DMS153 treated with DMSO at 0.1 percent for 48 hours (cell line): ENCODE data around the gene SEMA3F.
A peak's percentile ranks its signal among the peaks of the same experiment; 100 is the strongest.

Source experiments
- DNase-seq: peaks from one replicate; lab custom pipeline; 2025; ENCODE audit not compliant: unreplicated experiment; lab: John Stamatoyannopoulos, UW

Gene SEMA3F

DNA sequence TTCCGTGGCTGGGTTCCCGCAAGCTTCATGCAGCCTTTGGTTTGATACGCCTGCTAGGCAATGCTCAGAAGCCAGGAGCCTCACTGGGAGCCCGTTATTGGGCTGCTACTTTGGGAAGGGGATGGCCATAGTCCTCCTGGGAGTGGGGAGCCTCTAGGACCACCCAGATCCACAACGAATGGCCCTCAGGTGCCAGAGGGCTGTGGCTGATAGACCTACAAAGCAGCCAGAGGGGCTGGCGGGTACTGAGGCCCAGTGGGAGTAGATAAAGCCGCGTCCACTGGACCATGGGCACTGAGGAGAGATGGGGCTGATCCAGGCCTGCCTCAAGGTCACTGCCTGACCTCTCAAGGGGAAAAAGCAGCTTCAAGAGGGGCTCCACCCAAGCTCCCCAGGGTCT lies 37.0 kb downstream of the SEMA3F start:
- DNase-seq: no peak

DNA sequence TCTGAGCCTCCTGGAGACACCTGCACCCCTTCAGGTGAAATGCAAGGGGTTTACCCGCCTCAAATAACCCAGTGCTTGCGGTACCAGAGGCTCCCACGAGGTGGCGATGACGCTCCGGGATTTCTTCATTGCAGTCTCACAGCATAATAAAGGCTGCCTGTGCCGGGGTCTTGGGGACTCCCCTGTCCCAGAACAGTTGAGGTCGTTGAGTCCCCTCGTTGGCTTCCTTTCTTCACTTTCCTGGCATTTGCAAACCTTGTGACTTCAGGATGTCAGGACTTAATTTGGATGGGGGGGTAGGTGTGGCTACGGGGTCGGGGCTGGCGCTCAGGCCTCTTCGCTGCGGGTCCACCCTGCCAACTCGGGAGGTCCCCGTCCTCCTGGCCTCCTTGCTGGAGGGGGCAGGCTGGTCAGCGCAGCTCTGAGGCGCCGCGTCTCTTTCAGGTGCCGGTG lies 37.6 kb downstream of the SEMA3F start:
- peak; percentile 5 for DNase-seq

DNA sequence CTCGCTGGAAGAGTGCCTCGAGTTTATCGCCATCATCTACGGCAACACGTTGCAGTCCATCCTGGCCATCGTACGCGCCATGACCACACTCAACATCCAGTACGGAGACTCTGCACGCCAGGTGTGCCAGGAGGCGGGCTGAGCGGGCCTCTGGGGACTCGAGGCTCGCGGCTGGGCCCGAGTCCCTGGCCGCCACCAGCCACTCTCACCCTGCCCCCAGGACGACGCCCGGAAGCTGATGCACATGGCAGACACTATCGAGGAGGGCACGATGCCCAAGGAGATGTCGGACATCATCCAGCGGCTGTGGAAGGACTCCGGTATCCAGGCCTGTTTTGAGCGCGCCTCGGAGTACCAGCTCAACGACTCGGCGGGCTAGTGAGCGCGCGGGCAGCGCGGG lies 38.2 kb downstream of the SEMA3F start:
- no peak for DNase-seq

DNA sequence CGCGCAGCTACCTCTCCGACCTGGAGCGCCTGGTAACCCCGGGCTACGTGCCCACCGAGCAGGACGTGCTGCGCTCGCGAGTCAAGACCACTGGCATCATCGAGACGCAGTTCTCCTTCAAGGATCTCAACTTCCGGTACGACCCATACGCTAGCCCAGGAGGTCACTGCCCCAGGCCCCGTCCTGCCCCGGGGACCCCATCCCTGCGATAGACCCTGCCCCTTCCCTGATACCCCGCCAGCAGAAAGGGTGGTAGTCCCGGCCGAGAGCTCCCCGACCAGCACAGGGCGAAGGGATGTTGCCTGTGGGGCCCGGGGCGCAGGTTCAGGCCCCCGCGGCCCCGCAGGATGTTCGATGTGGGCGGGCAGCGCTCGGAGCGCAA lies 38.6 kb downstream of the SEMA3F start:
- no peak for DNase-seq

DNA sequence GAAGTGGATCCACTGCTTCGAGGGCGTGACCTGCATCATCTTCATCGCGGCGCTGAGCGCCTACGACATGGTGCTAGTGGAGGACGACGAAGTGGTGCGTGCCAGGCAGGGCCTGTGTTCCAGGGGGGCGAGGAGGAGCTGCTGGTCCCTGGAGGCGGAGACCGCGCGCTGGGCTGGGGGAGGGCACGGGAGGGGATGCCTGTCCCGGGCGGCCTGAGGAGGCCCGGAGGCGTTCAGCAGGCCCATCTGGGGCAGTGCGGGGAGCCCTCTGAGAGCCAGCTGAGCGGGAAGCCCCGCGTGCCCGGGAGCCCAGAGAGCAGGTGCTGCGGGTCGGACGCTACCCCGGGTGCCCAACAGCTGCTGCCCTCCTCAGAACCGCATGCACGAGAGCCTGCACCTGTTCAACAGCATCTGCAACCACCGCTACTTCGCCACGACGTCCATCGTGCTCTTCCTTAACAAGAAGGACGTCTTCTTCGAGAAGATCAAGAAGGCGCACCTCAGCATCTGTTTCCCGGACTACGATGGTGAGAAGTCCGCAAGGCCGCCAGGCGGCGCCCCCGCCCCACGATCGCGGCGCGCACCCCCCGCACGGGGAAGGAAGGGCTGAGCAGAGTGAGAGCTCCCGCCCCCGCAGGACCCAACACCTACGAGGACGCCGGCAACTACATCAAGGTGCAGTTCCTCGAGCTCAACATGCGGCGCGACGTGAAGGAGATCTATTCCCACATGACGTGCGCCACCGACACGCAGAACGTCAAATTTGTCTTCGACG lies 39.2 kb downstream of the SEMA3F start:
- DNase-seq: no peak

DNA sequence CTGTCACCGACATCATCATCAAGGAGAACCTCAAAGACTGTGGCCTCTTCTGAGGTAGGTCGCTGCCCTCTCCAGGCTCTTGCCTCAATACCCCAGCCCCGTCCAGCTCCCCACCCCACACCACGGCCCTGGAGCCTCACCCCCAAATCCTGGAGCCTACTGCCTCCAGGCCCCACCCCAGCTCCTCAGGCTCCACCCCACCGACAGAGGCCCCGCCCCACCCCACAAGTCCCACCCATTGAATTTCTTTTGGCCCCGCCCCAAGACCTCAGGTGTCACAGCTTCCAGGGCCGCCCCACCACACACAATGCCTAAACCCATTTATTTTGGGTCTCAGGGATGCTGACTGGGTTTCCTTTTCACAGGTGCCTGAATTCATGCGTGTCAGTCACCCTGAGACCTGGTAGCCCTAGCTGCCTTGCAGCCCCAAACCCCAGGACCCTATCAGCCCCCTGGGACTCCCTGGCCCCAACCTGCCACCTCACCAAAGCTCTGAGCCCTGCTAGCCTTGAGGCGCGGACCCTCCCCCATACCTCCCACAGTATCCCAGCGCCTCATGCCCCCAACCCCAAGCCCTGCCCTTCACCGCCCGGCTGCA lies 39.9 kb downstream of the SEMA3F start:
- DNase-seq: no peak

DNA sequence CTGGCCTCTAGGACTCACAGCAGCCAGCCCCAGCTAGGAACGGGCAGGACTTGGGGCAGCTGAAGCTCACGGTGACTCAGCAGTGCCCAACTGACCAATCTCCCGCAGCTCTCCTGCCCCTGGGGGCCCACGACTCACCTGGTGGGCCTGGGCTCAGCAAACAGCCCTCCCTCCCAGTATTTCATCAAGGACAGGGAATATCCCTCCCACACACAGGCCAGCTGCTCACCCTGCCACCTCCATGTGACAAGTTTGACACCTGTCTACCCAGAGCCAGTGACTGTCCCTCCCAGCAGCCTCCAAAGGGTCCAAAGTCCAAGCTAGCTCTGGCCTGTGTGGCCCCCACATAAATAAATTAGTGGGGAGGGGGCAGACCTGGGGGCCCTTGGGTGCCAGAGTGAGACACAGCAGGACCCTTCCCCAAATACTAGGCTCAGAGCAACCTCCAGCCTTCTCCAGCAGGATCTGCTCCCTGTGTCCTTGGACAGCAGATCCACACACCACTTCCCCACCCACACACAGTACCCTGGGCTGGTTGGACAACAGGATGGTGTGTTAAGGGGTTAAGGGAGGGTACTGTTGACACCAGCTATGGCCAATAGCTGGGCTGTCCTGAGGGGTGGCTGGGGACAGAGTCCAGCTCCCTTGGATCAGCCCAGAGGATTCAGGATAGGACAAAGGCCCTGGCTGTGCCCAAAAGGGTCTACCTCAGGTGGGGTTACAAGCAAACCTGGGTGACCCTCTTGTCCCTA lies 40.6 kb downstream of the SEMA3F start:
- DNase-seq: no peak

DNA sequence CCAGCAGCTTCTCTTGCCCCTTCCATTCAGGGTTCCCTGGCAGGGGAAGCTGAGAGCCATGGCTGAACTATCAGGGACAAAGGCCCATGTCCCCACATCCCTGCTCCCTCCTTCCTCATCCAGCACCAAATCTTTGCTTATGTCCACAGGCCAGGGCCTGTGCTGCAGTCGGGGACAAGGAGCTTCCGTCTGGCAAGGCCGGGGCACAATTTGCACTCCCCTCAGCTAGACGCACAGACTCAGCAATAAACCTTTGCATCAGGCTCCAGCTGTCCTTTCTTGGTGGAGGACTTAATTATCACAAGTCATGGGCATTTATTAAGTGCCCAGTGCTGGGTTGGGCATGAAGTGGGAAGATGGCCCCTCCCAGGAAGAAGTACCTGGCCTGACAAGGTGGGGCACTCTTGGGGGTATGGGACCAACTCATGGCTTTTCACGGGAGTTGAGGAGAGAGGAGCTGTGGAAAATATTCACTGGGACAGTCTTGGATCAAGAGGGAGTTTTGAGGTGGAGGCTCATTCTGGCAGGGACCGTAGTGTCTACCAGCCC lies 41.2 kb downstream of the SEMA3F start:
- DNase-seq: no peak

DNA sequence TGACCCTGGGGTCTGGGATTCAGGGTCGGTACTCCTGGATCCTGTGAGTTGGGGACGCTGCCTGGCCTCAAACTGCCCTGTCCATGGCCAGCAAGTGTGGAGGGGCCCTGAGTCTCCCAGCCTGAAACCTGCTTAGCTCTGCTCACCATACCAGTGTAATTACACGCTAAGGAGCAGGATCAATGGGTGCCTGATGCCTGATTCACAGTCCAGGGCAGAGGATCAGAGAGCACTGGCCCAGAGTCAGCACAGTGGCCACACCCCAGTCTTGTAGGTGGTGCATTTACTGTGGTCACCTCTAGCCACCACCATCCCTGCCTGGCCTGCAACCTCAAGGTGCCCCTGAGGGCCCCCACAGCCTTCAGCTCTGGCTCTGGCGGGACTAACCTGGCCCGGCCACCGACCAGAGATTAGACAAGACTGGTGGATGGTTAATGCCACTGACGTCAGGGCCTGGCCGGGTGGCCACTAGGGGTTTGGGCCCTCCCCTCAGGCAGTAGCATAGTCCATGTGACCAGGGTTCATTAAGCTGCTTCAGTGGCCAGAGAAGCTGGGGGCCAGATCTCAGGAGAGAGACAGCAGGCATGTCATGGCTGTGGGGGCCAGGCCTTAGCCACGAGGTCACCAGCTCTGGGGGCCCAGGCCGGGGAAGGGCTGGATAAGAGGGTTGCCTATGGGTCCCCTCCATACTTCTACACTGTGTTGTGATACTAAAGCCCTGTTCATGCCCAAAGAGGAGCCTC lies 46.6 kb downstream of the SEMA3F start:
- no peak for DNase-seq

DNA sequence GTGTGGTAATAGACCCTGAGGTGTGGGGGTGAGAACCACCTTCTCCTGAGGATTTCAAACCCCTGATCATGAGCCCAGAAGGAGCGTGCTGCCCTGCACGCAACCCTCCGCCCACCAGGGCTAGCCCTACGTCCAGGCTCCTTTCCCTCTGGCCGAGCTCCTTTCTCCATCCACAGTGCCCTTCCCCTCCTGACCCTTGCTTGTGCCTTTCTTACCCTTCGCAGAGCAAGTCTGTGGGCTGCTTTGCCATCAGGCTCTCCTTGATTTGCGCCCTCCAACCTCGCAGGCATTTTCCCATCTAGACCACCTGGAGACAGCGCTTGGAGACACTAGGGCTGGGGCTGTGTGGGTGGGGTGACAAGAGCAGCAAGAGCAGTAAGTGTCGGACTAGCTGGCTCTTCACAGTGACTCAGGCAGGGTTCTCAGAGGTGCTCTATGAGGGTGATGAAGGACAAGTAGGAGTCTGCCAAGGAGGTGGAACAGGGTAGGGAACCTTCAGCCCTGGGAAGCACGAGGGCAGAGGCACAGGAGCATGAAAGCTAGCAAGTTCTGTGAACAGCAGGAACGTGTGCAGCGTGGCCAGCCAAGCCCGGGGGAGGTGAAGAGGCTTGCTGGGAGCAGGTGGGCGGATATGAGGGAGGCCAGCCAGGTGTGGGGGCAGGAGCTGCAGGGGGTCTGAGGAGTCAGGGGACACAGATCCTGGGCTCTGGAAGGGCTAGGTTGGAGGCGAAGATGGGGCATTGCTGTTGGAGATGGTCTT lies 47.4 kb downstream of the SEMA3F start:
- DNase-seq: no peak

DNA sequence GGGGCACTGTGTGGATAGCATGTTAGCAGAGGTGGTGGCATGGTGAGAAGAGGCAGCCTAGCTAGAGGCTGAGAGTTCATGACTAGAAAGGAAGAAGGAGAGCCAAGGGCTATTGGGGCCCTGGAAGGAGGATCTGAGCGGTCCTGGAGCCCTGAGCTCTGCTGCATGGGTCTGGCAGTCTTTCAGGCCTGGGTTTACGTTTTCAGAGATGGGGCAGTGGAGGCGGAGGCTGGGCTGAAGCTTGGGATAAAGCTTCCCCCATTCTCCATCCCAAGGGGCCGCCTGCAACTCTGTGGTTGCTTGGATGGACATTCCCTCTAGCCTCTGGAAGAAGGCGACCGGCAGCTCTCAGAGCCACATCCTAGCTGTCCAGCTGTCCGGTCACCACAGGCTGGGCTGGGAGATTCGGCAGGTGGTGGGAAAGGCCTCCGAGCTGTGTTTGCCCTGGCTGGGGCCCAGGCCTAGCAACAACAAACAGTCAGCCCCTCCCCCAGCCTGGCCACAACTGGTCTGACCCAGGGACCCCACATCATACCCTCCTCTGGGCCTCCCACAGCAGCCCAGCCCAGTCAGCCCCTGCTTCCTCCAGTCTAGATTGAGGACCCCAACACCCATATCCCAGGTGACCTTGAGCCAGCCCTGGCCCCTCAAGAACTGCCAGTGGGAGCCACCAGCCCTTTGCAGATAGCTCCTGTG lies 48.1 kb downstream of the SEMA3F start:
- DNase-seq: no peak

DNA sequence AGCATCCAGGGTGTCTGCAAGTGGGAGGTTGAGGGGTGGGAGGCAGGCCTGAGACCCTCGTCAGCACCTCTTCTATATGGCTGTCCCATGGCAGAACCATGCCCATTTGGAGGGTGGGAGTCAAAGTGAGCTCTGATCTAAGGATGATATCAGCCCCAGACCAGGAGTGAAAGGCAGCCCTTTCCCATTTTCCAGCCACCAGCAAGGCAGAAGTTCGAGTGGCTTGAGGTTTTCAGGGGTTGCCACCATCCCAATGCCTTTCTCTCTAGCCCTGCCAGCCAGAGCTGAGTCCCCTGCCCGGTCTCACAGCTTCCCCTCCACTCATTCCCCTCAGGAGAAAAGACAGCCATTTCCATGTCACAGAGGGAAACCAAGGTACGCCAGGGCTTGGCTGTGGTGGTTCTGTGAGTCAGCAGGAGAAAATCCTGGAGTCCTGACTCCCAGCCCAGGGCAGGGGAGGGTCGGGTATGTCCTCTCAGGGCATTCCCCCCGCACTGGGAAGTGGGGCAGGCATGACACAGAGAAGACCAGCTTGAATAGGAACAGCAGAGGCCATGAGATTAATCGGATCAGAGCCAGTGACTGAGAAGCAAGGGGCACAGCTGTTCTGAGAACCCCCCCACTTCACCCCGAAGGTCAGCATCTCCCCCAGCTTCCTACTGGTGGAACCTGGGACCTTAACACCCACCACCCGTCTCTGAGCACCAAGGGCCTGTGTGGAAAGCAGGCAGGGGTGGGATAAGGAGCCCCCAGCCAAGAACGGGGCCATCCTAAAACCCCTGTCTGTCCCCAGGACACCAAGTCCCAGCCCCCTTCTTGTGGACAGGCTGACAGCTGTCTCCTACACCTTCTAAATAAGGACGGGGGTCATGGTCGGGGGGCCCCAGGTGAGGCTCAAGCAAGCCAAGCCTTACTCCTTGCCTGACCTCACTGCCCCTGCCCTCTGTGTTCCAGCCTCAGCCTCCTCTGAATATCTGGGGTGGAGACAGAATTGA lies 49.0 kb downstream of the SEMA3F start:
- no peak for DNase-seq

DNA sequence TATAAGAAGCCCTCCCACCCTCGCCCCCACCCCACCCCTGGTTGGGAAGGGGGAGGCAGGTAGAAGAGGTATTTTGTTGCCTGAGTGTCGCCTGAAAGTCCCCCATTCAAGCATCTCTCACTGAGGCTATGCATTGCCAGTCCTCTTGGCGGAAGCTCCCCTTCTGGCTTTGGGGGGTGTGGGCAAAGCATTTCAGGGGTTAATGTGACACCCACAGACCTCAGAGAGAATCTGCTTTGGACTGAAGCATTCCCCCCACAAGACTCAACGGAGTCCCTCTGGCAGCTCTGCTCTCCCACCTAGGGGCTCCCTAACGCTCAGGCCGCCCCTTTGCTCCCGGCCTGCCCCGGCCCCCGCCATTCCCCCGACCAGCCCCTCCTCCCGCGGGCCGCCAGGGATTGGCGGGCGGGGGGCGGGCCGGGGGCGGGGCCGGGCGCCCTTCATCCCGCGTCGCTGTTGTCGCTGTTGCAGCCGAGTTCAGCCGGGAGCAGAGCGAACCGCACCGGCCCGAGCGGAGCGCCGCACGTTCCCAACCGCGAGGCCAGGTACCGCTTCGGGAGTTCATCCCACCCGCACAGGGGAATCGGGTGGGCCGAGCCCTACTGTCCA lies 49.8 kb downstream of the SEMA3F start, which contains the start of gene SLC38A3:
Gene SLC38A3, plus strand, starts transcription at position 468 of the 609 bp plus-strand sequence. CDS start 8,929 bp downstream, outside the sequence.
- DNase-seq: no peak

DNA sequence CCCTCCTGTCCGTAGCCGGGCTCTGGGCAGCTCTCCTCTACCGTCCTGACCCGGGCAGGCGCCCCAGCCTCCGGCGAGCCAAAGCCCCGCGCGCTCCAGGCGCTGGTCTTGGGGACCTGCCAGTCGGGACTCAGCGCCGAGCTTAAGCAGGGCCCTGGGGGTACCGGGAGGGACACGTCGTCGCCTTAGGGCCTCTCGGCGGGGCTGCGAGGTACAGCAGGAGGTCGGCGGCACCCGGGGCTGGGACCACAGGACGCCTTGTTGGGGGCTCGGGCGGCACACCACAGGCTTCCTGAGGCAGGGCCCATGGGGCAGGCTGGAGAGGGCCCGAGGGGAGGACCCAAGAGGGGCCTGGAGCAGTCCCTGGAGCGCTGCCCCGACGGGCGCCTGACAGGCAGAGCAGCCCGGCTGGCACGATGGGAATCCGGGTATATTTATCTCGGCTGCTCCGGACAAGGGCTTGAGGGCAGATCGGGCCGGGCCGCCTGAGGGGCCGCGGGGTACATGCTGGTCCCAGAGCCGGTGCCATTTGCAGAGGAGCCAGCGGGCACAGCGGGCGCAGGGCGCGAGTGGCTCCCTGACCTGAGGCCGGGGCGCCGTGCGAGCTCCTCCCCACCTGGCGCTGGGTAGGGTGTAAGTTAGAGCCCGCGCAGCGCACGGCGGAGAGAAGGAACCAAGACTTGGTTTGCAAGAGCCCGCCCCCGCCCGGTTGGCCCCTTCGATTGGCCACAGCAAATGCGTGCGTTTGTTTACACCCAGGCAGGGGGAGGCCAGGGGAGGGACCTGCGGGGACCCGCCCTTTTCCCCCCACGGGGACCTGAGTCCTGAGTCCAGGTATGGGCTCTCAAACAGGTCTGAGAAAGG lies 50.5 kb downstream of the SEMA3F start:
- DNase-seq: no peak

DNA sequence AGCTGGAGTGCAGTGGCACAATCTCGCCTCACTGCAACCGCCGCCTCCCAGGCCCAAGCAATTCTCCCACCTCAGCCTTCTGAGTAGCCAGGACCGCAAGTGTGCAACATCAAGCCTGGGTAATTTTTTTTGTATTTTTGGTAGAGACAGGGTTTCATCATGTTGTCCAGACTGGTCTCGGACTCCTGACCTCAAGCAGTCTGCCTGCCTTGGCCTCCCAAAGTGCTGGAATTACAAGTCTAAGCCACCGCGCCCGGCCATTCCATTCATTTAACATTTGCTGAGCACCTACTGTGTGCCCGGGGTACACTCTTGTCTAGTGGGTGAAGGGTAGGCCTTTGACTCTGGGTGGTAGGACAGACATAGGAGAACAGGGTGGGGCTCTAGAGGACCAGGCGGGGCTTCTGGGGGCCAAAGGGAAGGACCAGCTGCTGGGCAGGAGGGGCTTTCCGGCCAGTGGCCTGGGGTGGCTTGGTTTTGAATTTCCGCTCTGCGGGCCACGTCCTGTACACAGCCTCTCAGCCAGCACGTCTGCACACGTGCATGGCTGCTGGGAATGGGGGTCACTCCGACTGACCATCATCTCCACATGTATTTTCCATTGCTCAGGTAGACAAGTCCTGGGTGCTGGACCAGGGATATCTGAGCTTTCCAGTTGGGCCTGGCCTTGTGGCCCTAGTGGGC lies 52.4 kb downstream of the SEMA3F start:
- DNase-seq: no peak

DNA sequence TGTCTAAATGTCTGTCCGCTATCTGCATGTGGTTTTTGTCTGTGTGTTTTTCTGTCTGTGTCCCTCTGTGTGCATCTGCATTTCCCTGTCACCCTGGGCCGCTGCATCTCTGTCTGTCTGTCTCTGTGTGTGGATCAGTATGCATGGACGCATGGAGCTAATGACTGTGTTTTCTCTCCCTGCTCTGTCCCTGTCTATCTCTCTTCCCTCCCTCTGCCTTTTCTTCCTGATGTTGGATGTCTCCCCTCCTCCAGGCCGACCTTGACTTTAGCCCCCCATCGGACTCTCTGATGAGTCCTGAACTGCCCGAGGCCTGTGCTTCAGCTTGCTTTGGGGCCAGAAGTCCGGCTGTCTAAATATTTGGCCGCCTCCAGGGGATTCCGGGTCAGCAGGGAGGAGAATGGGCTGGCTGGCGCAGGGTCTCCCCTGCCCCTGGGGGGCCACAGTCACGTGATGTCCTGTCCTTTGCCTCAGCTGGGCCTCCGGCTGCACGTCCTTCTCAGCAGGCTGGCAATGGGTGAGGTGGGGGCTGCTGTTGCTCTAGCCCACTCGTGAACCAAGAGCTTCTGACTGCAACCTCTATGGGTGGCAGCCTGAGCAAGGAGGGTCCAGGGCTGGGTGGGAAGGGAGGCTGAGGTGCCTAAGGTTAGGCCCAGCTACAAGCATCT lies 53.7 kb downstream of the SEMA3F start:
- no peak for DNase-seq
